Measurements from ENCODE around the gene AUTS2.

Gene AUTS2

DNA sequence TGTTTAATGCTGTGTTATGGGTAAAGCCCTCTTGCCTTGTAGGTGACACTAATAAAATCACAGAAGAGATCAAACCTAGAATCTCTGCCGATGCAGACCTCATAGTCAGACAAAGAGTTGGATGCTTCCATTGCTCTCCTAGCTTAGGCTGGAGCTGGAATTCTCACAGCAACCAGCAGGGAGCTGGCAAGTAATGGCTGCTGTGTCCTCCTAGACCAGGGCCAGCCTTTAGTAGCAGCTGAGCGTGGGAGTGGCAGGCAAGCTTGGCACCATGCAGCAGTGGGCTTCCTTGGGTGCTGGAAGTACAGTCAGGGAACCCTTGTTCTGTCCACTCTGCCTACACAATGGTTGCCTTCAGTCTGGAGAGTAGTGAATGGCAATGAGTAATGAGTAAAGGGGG is 935.3 kb downstream of the AUTS2 start:
- no peak for DNase-seq (ENCODE audit: low read depth, low spot score)

DNA sequence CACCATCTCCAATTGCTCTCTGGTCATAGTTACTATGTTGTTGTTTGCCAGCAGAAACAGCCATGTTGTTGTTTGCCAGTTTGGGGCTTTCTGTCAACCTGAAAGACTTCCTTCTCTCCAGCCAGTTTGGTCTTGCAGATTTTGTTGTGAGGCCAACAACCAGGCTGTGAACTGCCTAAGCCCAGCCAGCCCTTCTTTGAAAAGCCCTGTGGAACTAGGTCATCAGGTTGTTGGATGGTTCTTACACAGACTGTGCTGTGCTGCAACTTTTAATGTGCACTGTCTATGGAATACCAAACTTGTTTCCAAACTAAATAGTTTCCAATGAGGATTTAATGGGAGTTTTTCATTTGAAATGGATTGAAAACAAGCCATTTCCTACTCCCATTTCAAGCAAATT is 940.9 kb downstream of the AUTS2 start:
- DNase-seq (ENCODE audit: low read depth, low spot score) = no peak

DNA sequence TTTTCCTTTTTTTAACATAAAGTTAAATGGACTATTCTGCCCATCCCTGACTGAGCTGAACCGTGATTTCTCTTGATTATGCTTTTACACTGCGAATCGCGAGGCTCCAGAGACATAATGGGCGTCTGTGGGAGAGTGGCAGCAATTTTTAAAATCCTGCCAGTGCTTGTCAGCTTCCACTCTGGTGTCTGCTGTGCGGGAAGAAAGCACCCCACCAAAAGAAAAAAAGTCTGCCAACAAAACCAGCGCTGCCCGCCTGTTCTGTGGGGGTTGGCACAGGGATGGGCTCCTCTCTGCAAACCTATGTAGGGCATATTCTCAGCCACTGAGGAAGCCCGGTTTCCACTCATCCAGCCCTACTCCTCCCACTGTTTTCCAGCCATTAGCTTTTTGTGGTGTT is 941.3 kb downstream of the AUTS2 start:
- no peak for DNase-seq (ENCODE audit: low read depth, low spot score)

DNA sequence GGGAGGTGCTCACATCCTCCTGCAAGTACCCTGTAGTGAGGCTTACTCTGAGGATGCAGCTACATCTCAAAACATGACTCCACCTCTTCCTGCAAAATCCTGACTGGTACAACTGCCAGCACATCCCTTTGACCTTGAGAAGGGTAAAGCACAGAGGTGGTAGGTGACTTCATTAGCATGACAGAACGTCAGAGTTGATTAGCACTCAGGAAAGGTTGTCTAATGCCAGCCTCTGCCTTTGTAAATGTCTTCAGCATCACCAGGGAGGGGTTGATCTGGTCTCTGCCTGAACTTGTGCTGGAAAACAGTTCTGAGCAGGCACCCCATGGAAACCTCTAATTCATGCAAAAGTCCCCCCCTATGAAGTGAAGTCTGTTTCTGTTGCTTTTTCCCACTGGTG is 942.4 kb downstream of the AUTS2 start:
- DNase-seq (ENCODE audit: low read depth, low spot score) = no peak

DNA sequence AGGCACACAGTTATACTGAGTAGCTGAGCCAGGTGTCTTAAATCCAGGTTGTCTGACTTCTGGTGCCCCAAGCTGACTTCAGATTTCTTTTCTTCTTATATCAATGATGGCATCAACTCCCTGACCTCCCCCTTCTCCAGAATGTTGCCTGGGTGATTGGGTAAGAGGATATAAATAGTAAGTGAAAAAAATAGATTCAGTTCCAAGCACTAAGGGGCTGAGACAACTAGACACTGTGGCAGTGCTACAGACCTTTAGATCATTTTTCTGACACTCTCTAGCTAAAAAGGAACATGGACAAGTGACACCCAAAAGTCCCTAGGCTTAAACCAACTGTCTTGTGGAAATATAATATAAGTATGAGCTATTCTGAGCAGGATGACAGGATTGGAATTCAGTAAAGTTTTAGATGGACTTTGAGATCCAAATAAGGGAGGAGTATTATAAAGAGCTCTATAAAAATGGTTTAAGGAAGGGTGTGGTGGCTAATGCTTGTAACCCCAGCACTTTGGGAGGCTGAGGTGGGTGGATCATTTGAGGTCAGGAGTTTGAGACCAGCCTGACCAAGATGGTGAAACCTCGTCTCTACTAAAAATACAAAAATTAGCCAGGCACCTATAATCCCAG is 944.6 kb downstream of the AUTS2 start:
- no peak for DNase-seq (ENCODE audit: low read depth, low spot score)

DNA sequence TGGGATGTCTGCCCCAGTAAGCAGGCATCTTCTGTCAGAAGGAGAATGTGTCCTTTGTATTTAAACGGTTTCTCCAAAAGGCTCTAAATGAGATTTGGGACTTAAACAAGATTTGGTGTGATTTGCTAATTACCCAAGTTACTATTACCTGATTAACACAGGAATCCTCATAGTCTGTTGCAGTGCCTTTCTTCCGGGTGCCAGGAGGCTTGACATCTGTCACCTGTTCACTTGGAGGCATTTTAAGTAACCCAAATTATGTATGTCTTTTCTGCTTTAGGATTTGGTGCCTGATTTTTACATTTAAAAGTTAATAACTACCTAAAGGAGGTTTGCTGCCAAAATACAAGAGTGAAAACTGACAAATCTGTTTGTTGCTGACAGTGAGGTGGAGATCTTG is 945.7 kb downstream of the AUTS2 start:
- no peak for DNase-seq (ENCODE audit: low read depth, low spot score)

DNA sequence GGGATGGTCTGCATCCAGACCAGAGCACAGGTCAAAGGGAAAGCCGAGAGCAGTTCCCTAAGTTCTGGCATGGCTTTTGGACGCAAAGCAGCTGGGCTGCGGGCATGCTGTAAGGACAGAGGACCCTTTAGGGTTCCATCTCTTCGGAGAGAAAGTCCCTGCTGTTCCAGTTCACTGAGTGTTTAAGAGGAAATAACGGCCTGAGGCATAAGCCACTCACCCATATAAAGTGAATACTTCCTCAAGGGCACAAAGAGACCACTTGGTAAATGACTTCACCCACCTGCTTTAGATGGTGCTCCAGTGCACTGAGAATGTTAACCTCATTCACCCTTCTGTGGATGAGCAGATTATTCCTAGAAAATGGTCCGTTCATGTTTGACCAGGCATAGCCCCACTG is 946.9 kb downstream of the AUTS2 start:
- no peak for DNase-seq (ENCODE audit: low read depth, low spot score)

DNA sequence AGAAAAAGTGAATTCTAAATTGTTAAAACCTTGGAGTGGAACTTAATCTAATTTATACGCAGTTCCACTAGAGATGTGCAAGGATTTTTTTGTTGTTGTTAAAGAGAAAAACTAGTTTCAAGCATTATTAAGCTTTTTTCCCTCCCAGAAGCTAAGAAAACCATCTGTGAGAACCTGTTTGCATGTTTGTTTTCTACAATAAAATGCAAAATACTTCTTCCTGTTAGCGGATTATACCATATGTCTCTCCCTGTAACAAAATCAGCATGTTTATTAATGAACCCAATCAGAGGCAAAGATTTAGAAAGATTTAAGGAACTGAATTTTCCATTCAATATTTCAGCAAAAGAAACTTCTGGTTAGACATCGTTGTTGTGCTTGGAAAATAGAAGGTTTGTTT is 953.9 kb downstream of the AUTS2 start:
- no peak for DNase-seq (ENCODE audit: low read depth, low spot score)

DNA sequence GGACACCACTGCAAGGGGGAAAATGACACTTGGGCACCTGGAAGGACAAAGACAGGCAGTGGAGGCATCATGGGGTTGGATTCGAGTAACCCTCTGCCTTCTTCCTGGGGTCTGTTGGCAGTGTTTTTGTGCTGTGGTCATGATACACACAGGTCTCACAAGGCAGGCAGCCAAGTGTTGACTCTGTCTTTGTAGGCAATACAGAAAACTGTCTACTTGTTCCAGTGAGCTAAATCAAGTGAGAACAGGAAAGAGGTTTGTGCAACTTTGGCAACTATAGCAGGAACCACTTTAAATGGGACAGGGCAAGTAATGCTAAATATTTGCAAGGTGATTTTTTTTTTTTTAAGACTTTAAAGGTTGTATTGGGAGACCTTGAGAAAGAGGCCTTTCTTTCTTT is 955.1 kb downstream of the AUTS2 start:
- no peak for DNase-seq (ENCODE audit: low read depth, low spot score)

DNA sequence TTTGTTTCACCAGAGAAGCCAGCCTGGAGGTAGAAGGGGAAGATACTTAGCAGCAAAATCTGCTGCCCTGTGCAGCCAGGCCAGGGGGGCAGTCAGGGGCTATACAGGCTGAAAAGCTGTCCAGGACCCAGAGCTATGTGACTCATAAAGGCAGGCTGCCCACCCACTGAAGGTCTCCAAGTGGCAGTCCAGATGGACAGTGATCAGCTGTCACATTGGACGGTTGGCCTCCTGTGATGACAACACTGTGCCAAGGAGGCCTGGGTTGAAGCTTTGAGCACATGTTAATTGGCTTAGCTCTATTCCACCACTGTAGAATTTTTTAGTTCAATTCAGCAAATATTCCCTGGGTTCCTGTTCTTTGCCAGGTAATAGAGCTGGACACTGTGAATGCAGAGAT is 956.4 kb downstream of the AUTS2 start:
- no peak for DNase-seq (ENCODE audit: low read depth, low spot score)

DNA sequence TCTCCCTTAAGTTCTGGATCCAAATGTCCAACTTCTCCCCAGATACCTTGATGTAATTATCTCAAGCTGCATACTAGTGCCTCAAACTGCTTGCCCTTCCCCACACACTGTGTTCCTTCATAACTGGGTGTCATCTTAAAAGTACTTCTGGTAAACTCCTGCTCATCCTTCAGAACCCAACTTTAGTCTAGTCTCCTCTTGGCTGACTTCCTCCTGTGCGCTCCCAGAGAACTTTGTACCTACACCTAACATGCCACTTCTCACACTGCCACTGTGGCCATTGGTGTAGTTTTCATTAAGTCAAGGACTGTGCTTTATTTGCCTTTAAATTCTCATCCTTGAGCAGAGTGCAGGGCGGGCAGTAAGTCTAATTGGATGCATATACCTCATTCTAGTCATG is 958.5 kb downstream of the AUTS2 start:
- DNase-seq (ENCODE audit: low read depth, low spot score) = no peak

DNA sequence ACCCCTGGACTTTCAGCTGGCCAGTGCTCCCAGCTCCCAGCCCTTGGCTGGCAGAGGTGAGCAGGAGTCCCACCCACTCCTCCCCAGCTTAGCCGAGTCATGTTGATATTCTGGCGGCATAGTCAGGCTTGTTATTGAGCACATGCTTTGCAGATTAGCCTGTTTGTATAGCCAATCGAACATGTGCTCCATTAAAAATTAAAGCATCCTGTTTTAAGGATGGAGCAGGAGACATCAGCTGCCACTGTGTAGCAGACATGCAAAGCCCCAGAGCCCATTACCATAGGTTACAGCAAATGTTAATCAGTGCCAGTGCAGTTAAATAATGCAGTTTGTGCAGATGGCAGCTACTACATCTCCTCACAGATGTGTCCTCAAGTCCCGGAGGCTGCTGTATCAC is 959.1 kb downstream of the AUTS2 start:
- DNase-seq (ENCODE audit: low read depth, low spot score) = no peak

DNA sequence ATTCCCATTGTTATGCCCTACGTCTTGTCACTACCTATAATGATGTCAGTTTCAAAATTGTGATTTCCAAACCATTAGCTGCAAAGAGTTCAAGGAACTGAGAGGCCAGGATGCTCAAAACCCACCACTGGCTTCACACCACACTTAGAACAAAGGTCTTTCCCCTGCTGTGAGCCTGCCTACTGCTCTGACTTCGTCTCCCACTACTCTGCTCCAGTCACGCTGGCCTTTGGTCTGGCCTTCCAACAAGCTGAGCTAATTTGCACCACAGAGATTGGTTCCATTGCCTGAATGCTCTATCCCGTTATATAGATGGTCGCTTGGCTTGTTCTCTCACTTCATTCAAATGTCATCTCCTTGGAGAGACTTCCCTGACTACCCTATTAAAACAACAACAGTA is 961.5 kb downstream of the AUTS2 start:
- no peak for DNase-seq (ENCODE audit: low read depth, low spot score)

DNA sequence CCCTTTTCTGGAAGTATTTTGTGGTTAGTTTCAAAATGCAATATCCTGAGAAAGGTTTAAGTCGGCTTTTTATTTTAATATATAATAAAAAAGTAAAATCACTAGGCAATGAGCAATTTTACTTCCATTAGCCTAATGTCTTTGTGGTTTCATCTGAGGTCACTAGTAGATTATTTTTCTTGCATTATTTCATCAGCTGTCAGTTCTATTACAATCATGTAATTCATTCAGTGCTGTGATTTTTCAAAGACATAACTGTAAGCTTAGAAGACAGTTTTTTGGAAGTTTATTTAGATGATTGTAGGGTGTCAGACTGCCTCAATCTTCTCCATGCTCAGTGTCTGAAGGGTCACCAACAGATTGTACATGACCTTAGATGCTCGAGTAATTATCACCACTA is 965.7 kb downstream of the AUTS2 start:
- DNase-seq (ENCODE audit: low read depth, low spot score) = no peak

DNA sequence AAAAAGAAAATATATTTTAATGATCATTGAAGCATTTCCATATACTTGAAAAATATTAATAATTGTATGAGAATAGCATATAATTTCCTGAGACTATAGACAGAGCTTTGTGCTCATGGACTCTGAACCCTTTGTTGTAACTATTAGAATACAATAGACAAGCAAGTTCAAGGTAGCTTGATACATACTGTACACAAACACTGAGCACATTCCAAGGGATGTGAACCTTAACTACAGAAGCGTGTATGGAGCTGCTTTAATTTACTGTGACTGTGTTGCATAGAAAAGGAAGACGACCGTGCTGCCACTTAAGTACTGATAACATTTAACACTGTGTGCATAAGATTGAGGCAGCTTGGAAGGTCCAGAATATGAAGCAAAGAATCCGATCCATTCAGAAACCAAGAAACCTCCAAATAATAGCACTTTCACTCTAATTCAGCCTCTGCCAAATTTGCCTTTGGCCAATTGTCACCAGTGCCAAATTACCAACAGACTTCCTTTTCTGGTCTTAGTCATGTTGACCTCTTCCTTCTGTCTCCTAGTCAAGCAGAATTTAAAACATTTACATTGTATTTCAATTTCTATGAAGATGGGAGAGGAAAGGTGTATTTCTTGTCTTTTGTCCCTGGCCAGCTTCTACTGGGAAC is 967.6 kb downstream of the AUTS2 start:
- DNase-seq (ENCODE audit: low read depth, low spot score) = no peak

DNA sequence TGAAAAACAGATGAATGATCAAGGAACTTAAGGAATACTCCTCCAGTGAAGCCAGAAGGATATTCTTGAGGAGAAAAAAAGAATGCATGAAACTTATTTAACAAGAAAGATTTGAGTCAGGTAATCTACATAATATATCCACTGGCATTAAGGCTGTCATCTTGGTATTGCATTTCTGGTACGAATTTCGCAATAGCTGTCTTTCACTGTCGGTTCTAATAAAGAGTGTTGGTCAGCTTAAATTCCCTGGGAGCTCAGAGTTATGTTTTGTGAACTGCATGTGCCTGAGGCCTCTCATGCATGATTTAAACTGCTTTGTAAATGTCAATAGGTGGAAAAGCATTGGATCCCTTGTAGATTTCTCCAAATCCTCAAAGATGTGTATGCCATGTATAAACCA is 968.4 kb downstream of the AUTS2 start:
- DNase-seq (ENCODE audit: low read depth, low spot score) = no peak

DNA sequence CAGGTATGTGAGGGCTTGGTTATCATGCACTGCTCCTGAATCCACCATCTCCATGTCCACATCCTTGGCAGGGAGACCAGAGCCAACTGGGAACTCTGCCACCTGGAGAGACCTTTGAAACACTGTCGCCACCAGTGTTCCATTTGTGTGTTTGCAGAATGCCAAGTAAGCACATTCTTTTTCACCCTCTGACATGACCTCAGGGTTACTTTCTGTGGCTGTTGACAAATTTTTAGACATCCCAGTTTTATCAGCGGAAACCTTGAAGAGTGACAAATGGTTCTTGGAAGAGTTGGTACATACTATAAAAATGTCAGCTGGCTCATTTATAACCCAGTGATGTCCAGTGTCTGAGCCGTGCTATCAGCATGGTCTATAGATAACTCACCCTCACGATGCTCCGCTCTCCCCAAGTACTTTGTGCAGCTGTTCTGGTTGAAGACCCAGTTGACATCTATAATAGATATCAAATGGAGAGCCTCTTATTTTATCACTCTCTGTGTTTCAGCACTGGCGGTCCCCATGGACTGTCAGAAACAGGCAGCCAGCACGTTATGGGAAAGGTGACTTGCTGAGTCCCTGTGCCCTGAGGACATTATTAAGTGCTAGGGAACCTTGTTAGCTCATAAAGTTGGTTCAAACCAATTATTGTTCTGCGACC is 970.5 kb downstream of the AUTS2 start:
- DNase-seq (ENCODE audit: low read depth, low spot score) = no peak

DNA sequence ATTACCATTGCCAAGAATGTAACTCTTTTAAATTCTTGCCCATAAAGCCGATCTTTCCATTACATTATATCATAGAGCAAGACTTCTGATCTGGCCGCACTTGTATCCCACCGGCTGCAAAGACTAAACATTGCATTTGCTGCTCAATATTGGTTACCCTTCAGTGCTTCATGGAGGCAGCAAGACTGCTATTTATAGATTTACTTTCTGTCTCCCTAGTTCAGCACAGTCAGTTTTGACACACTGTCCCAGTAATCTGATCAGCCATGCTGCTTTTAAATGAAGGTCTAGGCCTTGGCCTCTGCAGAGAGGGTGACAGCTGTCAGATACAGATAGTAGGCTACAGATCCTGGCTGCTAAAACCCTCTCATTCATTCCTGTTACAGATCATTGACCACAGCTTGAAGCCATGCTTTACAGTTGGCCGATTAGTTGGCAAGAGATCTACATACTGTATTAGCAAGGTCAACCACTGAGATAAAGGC is 971.1 kb downstream of the AUTS2 start:
- DNase-seq (ENCODE audit: low read depth, low spot score) = no peak

DNA sequence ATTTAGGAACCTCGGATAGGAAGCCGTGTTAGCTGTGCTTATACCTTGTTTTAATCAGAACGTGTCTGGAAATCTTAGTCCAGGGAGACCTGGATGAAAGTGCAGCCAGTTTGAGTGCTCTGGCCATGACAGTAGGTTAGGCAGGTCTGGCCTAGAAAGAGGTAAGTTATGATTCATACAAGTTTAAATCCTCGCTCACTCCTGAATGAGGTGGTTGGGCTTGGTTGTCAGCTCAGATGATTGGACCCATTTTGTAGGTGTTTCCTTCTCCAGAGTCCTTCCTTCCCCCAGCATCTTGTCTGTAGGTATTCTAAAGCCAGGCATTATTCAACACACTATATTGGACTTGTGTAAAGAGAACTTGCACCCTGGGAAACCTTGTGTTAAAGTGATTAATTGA is 971.8 kb downstream of the AUTS2 start:
- no peak for DNase-seq (ENCODE audit: low read depth, low spot score)

DNA sequence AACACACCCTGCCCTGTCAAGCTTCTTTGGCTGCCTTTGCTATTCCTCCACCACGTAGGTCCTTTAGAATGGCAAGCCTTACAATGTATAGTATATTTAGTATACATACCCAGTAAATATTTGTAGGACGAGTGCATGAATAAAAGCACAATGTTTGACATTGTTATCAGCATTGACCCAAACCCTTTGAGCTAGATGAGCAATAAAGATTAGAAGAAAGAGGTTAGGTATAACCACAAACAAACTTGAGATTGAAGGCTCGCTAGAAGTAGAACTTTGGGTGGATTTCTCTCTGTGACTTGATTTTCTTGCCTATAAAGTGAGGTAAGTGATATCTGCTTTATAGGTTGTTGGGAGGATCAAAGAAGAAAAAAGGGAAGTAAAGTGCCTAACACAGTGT is 972.7 kb downstream of the AUTS2 start:
- DNase-seq (ENCODE audit: low read depth, low spot score) = no peak

DNA sequence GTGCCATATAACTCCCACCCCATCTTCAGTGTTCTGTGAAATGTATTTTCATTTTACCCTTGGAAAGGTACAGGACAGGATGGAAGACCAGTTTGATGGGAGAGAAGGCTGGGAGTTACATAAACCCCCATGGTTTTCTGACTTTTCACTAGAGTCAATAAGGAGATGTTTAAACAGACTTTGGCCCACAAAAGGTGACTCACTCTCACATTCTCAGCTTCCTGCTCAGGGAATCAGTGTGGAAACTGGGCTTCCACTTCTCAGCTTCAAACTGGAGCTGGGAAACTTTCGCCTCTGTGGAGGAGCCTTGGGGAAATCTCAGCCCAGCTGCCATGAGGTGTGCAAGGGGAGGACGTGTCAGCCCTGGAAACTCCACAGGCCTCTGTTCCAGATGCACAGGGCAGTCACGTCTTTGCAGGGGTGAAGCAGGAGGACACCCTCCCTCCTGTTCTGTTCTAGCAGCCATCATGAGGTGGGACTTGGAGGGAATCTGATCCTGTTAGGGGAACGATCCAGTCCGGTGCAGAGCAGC is 973.2 kb downstream of the AUTS2 start:
- no peak for DNase-seq (ENCODE audit: low read depth, low spot score)

DNA sequence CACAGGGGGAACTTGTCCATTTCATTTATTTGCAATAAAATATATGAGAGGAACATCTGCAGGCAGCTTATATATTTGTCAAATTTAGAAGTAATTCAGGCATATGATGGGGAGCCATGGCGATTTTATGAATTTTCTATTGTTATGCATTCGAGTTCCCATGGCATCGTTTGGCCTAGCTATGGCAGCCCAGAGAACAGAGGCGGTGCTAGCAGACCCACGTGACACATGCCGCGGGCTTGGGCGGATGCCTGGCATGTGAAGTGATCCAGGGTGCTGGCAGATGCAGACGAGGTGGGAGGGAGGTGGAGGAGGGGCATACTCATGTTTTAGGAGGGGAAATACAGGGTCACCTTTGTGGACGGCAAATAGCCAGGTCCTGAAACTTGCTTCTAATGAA is 973.7 kb downstream of the AUTS2 start:
- no peak for DNase-seq (ENCODE audit: low read depth, low spot score)

DNA sequence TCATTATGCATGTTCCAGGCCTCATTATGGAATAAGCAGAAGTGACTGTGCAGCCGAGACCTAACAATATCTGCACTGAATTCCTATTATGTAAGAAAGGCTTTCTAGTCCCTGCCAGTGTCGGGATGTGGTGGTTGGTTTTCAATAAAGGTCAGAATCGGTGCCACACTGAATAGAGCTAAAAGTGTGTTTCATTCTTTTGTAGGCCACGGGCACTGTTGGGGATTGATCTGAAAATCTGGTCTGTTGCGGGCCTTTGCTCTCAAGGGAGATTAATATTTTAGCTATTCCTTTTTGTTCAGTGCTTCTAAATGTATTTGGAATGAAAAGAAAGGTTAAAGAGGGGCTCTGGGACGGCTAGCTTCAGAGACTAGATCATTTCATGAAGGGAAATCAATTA is 974.3 kb downstream of the AUTS2 start:
- no peak for DNase-seq (ENCODE audit: low read depth, low spot score)
